KBM-7 (cell line): ENCODE results near the gene DNAJC18.
"Not testable (repeated sequence)": the region's sequence is repeated elsewhere in the genome, so short reads cannot be mapped to it uniquely, and the experiment has no call there.

ENCODE experiments used
- DNase-seq: peaks from one replicate; pipeline ENCODE4 v3.0.0-alpha.2; 2015
- in situ Hi-C: fragments of 300-500 bp; cut with MboI; formaldehyde crosslinking; loops from 2 replicates; pipeline ENCODE4 v1.14.3; 2020; ENCODE audit warnings: low sequenced_read_pairs, low pct_unique_long_range_greater_than_20kb, mixed read lengths

Gene DNAJC18

GRCh38 chr5:139410993-139411828 is 28.1 kb downstream of the DNAJC18 start:
- DNase-seq: no peak
- in situ Hi-C loops: no loop called here

- no peak for DNase-seq
- in situ Hi-C loops: no loop called here
Observed at GRCh38 chr5:139410121-139410992, 29.0 kb downstream of the DNAJC18 start.

GRCh38 chr5:139409116-139409515 is 30.2 kb downstream of the DNAJC18 start:
- in situ Hi-C loops, DNase-seq: not testable (repeated sequence)

- no peak for DNase-seq
- in situ Hi-C loops: no loop called here
Observed at GRCh38 chr5:139408191-139408590, 31.1 kb downstream of the DNAJC18 start.

GRCh38 chr5:139407517-139407916 is 31.8 kb downstream of the DNAJC18 start:
- in situ Hi-C loops: no loop called here
- DNase-seq: peak; percentile 67

GRCh38 chr5:139406963-139407362 is 32.4 kb downstream of the DNAJC18 start:
- in situ Hi-C loops: no loop called here
- DNase-seq: no peak

GRCh38 chr5:139404484-139404840 is 34.9 kb downstream of the DNAJC18 start:
- in situ Hi-C loops: no loop called here

GRCh38 chr5:139403787-139404483 is 35.4 kb downstream of the DNAJC18 start, which contains the start of gene SPATA24:
Gene SPATA24 (minus strand): TSS chr5:139404089. CDS start chr5:139404060, 29 bp downstream.
- DNase-seq: peak; percentile 99
- in situ Hi-C loops: no loop called here

More at GRCh38 chr5:139404484-139404840, 34.9 kb downstream of the DNAJC18 start:
- DNase-seq: no peak

- in situ Hi-C loops: no loop called here
- DNase-seq: no peak
Observed at GRCh38 chr5:139403418-139403786, 35.9 kb downstream of the DNAJC18 start.

GRCh38 chr5:139402561-139403158 is 36.7 kb downstream of the DNAJC18 start:
- peak; percentile 71 for DNase-seq

GRCh38 chr5:139401546-139401945 is 37.8 kb downstream of the DNAJC18 start:
- in situ Hi-C loops: no loop called here
- no peak for DNase-seq

More at GRCh38 chr5:139402561-139403158, 36.7 kb downstream of the DNAJC18 start:
- in situ Hi-C loops: no loop called here

GRCh38 chr5:139399501-139400121 is 39.7 kb downstream of the DNAJC18 start:
- no peak for DNase-seq
- in situ Hi-C loops: no loop called here

- in situ Hi-C loops: no loop called here
Observed at GRCh38 chr5:139397921-139398320, 41.4 kb downstream of the DNAJC18 start.

GRCh38 chr5:139396691-139397090 is 42.6 kb downstream of the DNAJC18 start:
- in situ Hi-C loops: no loop called here
- no peak for DNase-seq

More at GRCh38 chr5:139397921-139398320, 41.4 kb downstream of the DNAJC18 start:
- no peak for DNase-seq

- DNase-seq: no peak
- in situ Hi-C loops: no loop called here
Observed at GRCh38 chr5:139395844-139396640, 43.3 kb downstream of the DNAJC18 start.

- no peak for DNase-seq
- in situ Hi-C loops: no loop called here
Observed at GRCh38 chr5:139394654-139395566, 44.4 kb downstream of the DNAJC18 start, which contains the start of gene PROB1. Gene PROB1 (minus strand): TSS chr5:139395104. CDS start chr5:139395081, 23 bp downstream.
